WTC11 (cell line): ENCODE measurements around the gene IDUA. TPM values are rescaled to one million over a fixed set of nuclear protein-coding genes. Genes with fewer than 3 reads are reported as not detected.

ENCODE experiments used
- ATAC-seq: fragments of 200-7000 bp; cut with Tn5 transposase; 2 replicates; pipeline ENCODE4 v1.10.0; 2021; ENCODE audit warnings: mild to moderate bottlenecking, moderate library complexity
- CTCF ChIA-PET: fragments of 300-600 bp; sonication (Branson Sonifier 250); formaldehyde crosslinking; loops from one replicate; lab custom pipeline; 2021; ENCODE audit warnings: antibody characterized with exemption; lab: Charles Lee
- POLR2A ChIA-PET: fragments of 350-600 bp; sonication (Branson Sonifier 250); formaldehyde crosslinking; loops from one replicate; lab custom pipeline; 2021; ENCODE audit warnings: antibody characterized with exemption; lab: Charles Lee
- DNase-seq: peaks from one replicate; pipeline ENCODE4 v3.0.0; 2021; ENCODE audit warnings: low spot score
- H3K27ac Mint-ChIP-seq: 2 replicates; pipeline ENCODE4 v1.8.0; 2021; ENCODE audit warnings: mixed read lengths
- H3K27me3 Mint-ChIP-seq: 2 replicates; pipeline ENCODE4 v1.8.0; 2021; ENCODE audit warnings: low read depth, mild to moderate bottlenecking, moderate library complexity, mixed read lengths
- H3K36me3 Mint-ChIP-seq: 2 replicates; pipeline ENCODE4 v1.8.0; 2021; ENCODE audit warnings: mixed read lengths
- H3K4me1 Mint-ChIP-seq: 2 replicates; pipeline ENCODE4 v1.8.0; 2022; ENCODE audit warnings: mixed read lengths
- H3K4me3 Mint-ChIP-seq: 2 replicates; pipeline ENCODE4 v1.8.0; 2021; ENCODE audit warnings: mild to moderate bottlenecking, moderate library complexity, mixed read lengths
- H3K9me3 Mint-ChIP-seq: 2 replicates; pipeline ENCODE4 v1.8.0; 2021; ENCODE audit warnings: mixed read lengths
- CBFB ChIP-seq: sonication (generic); formaldehyde crosslinking; IDR thresholded peaks from 2 replicates; pipeline ENCODE4 v1.8.1; 2022; ENCODE audit warnings: mild to moderate bottlenecking, low read depth, missing genetic modification reagents
- CREB1 ChIP-seq: sonication (generic); formaldehyde crosslinking; IDR thresholded peaks from 2 replicates; pipeline ENCODE4 v1.8.0; 2023; ENCODE audit warnings: mild to moderate bottlenecking, missing genetic modification reagents
- EMX1 ChIP-seq: fragments of 250-450 bp; sonication (Bioruptor Pico); IDR thresholded peaks from 2 replicates; pipeline ENCODE4 v1.8.0; 2021; ENCODE audit warnings: mild to moderate bottlenecking
- ETV6 ChIP-seq: sonication (generic); formaldehyde crosslinking; IDR thresholded peaks from 2 replicates; pipeline ENCODE4 v1.8.1; 2022; ENCODE audit warnings: mild to moderate bottlenecking, missing genetic modification reagents
- FOXJ3 ChIP-seq: sonication (generic); formaldehyde crosslinking; IDR thresholded peaks from 2 replicates; pipeline ENCODE4 v1.9.0; 2021; ENCODE audit warnings: missing genetic modification reagents, mild to moderate bottlenecking, borderline replicate concordance
- FOXP1 ChIP-seq: sonication (generic); formaldehyde crosslinking; IDR thresholded peaks from 2 replicates; pipeline ENCODE4 v1.8.0; 2022; ENCODE audit warnings: missing genetic modification reagents, mild to moderate bottlenecking, moderate library complexity, borderline replicate concordance
- GABPB1 ChIP-seq: sonication (generic); formaldehyde crosslinking; IDR thresholded peaks from 2 replicates; pipeline ENCODE4 v1.8.1; 2023; ENCODE audit warnings: mild to moderate bottlenecking, missing genetic modification reagents
- GTF2I ChIP-seq: fragments of 250-450 bp; sonication (Bioruptor Pico); conservative IDR thresholded peaks from 2 replicates; pipeline ENCODE4 v1.4.0; 2021; ENCODE audit warnings: mild to moderate bottlenecking
- HMGA2 ChIP-seq: fragments of 250-450 bp; sonication (Bioruptor Pico); IDR thresholded peaks from 2 replicates; pipeline ENCODE4 v1.4.0; 2021; ENCODE audit warnings: mild to moderate bottlenecking, moderate library complexity
- JAZF1 ChIP-seq: fragments of 250-450 bp; sonication (Bioruptor Pico); IDR thresholded peaks from 2 replicates; pipeline ENCODE4 v1.9.0; 2021; ENCODE audit warnings: moderate library complexity, mild to moderate bottlenecking, inconsistent platforms
- NFATC4 ChIP-seq: fragments of 250-450 bp; sonication (Bioruptor Pico); IDR thresholded peaks from 2 replicates; pipeline ENCODE4 v1.9.0; 2021; ENCODE audit warnings: mild to moderate bottlenecking
- NR2C2 ChIP-seq: sonication (generic); formaldehyde crosslinking; IDR thresholded peaks from 2 replicates; pipeline ENCODE4 v1.8.0; 2022; ENCODE audit warnings: mild to moderate bottlenecking, missing genetic modification reagents
- OVOL2 ChIP-seq: fragments of 250-450 bp; sonication (Bioruptor Pico); IDR thresholded peaks from 2 replicates; pipeline ENCODE4 v1.9.0; 2021; ENCODE audit warnings: mild to moderate bottlenecking, borderline replicate concordance
- RORB ChIP-seq: fragments of 250-450 bp; sonication (Bioruptor Pico); IDR thresholded peaks from 2 replicates; pipeline ENCODE4 v1.9.0; 2021; ENCODE audit warnings: mild to moderate bottlenecking
- SMAD3 ChIP-seq: sonication (generic); formaldehyde crosslinking; IDR thresholded peaks from 2 replicates; pipeline ENCODE4 v1.8.0; 2022; ENCODE audit warnings: missing genetic modification reagents, mild to moderate bottlenecking, borderline replicate concordance
- ZNF138 ChIP-seq: sonication (generic); formaldehyde crosslinking; conservative IDR thresholded peaks from 2 replicates; pipeline ENCODE4 v1.8.1; 2022; ENCODE audit warnings: mild to moderate bottlenecking, moderate library complexity, missing genetic modification reagents
- ZNF263 ChIP-seq: sonication (generic); formaldehyde crosslinking; IDR thresholded peaks from 2 replicates; pipeline ENCODE4 v1.8.1; 2022; ENCODE audit warnings: low read depth, mild to moderate bottlenecking, moderate library complexity, missing genetic modification reagents
- ZNF416 ChIP-seq: fragments of 250-450 bp; sonication (Bioruptor Pico); IDR thresholded peaks from 2 replicates; pipeline ENCODE4 v1.9.0; 2021; ENCODE audit warnings: mild to moderate bottlenecking, inconsistent platforms
- total RNA-seq: library from RNA; stranded (reverse); gene quantifications from 3 replicates; pipeline ENCODE4 v1.2.3, GENCODE V29; 2021
- TF ChIP-seq, protein P1 (sequence below): sonication (generic); formaldehyde crosslinking; IDR thresholded peaks from 2 replicates; pipeline ENCODE4 v1.8.1; 2022; ENCODE audit warnings: low read depth, missing genetic modification reagents, borderline replicate concordance
- TF ChIP-seq, protein P2 (sequence below): sonication (generic); formaldehyde crosslinking; IDR thresholded peaks from 2 replicates; pipeline ENCODE4 v1.8.1; 2023; ENCODE audit warnings: mild to moderate bottlenecking, missing genetic modification reagents, moderate library complexity
- TF ChIP-seq, protein P3 (sequence below): sonication (generic); formaldehyde crosslinking; IDR thresholded peaks from 2 replicates; pipeline ENCODE4 v1.8.0; 2022; ENCODE audit warnings: missing genetic modification reagents
- TF ChIP-seq, protein P4 (sequence below): fragments of 250-450 bp; sonication (Bioruptor Pico); IDR thresholded peaks from 2 replicates; pipeline ENCODE4 v1.9.0; 2021; ENCODE audit warnings: moderate library complexity, mild to moderate bottlenecking, inconsistent platforms, borderline replicate concordance
- TF ChIP-seq, protein P5 (sequence below): fragments of 250-450 bp; sonication (Bioruptor Pico); IDR thresholded peaks from 2 replicates; pipeline ENCODE4 v1.8.0; 2021; ENCODE audit warnings: mild to moderate bottlenecking
- TF ChIP-seq, protein P6 (sequence below): fragments of 250-450 bp; sonication (Bioruptor Pico); IDR thresholded peaks from 2 replicates; pipeline ENCODE4 v2.1.2; 2022; ENCODE audit warnings: mild to moderate bottlenecking, moderate library complexity
- TF ChIP-seq, protein P7 (sequence below): sonication (generic); formaldehyde crosslinking; IDR thresholded peaks from 2 replicates; pipeline ENCODE4 v1.8.0; 2023; ENCODE audit warnings: mild to moderate bottlenecking, missing genetic modification reagents

Gene IDUA
- total RNA-seq, 1 experiment from 2014 or later: 8.7 TPM

DNA sequence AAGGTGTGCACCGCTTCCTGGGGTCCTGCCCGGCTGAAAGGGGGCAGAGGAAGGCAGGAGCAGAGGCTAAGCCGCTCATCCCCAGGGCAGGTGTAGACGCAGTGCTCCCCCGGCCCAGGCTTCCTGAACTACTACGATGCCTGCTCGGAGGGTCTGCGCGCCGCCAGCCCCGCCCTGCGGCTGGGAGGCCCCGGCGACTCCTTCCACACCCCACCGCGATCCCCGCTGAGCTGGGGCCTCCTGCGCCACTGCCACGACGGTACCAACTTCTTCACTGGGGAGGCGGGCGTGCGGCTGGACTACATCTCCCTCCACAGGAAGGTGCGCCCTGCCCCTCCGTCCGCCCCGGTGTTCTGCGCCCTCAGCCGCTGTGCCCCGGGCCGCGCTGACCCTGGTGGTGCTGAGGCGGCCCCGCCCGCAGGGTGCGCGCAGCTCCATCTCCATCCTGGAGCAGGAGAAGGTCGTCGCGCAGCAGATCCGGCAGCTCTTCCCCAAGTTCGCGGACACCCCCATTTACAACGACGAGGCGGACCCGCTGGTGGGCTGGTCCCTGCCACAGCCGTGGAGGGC is 14.8 kb downstream of the IDUA start (continued):
- TF ChIP-seq, protein P1, sequence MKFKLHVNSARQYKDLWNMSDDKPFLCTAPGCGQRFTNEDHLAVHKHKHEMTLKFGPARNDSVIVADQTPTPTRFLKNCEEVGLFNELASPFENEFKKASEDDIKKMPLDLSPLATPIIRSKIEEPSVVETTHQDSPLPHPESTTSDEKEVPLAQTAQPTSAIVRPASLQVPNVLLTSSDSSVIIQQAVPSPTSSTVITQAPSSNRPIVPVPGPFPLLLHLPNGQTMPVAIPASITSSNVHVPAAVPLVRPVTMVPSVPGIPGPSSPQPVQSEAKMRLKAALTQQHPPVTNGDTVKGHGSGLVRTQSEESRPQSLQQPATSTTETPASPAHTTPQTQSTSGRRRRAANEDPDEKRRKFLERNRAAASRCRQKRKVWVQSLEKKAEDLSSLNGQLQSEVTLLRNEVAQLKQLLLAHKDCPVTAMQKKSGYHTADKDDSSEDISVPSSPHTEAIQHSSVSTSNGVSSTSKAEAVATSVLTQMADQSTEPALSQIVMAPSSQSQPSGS (CRISPR knock-in tag): no peak
- TF ChIP-seq SMAD3 (no peak), CREB1 (CRISPR knock-in tag) (no peak), GABPB1 (no peak), NR2C2 (CRISPR knock-in tag) (no peak)
- TF ChIP-seq, protein P2, sequence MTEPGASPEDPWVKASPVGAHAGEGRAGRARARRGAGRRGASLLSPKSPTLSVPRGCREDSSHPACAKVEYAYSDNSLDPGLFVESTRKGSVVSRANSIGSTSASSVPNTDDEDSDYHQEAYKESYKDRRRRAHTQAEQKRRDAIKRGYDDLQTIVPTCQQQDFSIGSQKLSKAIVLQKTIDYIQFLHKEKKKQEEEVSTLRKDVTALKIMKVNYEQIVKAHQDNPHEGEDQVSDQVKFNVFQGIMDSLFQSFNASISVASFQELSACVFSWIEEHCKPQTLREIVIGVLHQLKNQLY (CRISPR knock-in tag): no peak
- TF ChIP-seq, all 79 proteins: peak for 0

DNA sequence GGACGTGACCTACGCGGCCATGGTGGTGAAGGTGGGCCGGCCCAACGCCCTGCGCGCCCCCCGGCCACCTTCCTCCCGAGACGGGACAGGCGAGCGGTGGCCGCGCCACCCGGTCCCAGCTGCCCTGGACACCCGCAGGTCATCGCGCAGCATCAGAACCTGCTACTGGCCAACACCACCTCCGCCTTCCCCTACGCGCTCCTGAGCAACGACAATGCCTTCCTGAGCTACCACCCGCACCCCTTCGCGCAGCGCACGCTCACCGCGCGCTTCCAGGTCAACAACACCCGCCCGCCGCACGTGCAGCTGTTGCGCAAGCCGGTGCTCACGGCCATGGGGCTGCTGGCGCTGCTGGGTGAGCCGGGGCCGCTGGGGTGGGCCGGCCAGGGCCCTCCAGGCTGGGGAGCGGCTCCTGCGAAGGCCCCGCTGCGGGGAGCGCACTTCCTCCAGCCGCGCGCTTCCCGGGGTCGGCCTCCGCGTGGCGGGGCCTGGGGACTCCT is 15.3 kb downstream of the IDUA start:
- peak; percentile 22 for ATAC-seq
- CTCF ChIA-PET: interaction anchor here (0.9 to 1.4 kb wide), 3 partner anchors 15 to 318 kb away, joined by 3 to 5 read pairs (median 3); partner anchors contain the start of gene IDUA
- Mint-ChIP-seq H3K36me3 (no peaks in the 10 kb centered on the region), H3K27me3 (peaks cover 80% of the 10 kb centered on the region), H3K9me3 (peaks cover 5% of the 10 kb centered on the region; the same call in 1 of the 2 replicates), H3K4me3 (peak overlapping the region; percentile 57), H3K4me1 (no peaks in the 10 kb centered on the region), H3K27ac (no peak overlapping the region)
- POLR2A ChIA-PET: interaction anchor here (1.2 kb wide), 1 partner anchor 14 kb away, joined by 4 read pairs; no protein-coding TSS in a partner anchor
- peak; percentile 62 for DNase-seq
- TF ChIP-seq, protein P3, sequence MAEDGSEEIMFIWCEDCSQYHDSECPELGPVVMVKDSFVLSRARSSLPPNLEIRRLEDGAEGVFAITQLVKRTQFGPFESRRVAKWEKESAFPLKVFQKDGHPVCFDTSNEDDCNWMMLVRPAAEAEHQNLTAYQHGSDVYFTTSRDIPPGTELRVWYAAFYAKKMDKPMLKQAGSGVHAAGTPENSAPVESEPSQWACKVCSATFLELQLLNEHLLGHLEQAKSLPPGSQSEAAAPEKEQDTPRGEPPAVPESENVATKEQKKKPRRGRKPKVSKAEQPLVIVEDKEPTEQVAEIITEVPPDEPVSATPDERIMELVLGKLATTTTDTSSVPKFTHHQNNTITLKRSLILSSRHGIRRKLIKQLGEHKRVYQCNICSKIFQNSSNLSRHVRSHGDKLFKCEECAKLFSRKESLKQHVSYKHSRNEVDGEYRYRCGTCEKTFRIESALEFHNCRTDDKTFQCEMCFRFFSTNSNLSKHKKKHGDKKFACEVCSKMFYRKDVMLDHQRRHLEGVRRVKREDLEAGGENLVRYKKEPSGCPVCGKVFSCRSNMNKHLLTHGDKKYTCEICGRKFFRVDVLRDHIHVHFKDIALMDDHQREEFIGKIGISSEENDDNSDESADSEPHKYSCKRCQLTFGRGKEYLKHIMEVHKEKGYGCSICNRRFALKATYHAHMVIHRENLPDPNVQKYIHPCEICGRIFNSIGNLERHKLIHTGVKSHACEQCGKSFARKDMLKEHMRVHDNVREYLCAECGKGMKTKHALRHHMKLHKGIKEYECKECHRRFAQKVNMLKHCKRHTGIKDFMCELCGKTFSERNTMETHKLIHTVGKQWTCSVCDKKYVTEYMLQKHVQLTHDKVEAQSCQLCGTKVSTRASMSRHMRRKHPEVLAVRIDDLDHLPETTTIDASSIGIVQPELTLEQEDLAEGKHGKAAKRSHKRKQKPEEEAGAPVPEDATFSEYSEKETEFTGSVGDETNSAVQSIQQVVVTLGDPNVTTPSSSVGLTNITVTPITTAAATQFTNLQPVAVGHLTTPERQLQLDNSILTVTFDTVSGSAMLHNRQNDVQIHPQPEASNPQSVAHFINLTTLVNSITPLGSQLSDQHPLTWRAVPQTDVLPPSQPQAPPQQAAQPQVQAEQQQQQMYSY (CRISPR knock-in tag): peak; percentile 43; the same call in 1 of the 2 replicates
- TF ChIP-seq, protein P4, sequence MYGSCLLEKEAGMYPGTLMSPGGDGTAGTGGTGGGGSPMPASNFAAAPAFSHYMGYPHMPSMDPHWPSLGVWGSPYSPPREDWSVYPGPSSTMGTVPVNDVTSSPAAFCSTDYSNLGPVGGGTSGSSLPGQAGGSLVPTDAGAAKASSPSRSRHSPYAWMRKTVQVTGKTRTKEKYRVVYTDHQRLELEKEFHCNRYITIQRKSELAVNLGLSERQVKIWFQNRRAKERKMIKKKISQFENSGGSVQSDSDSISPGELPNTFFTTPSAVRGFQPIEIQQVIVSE (CRISPR knock-in tag): no peak
- TF ChIP-seq EMX1 (CRISPR knock-in tag) (no peak), SMAD3 (0 out of 2 replicates have a peak, but pooled peaks have one; percentile 52), NFATC4 (CRISPR knock-in tag) (no peak), ETV6 (CRISPR knock-in tag) (peak; percentile 90), FOXP1 (CRISPR knock-in tag) (peak; percentile 78; the same call in 1 of the 2 replicates), HMGA2 (no peak), ZNF416 (CRISPR knock-in tag) (no peak), RORB (no peak), ZNF138 (CRISPR knock-in tag) (no peak), ZNF263 (CRISPR knock-in tag) (no peak), GTF2I (CRISPR knock-in tag) (no peak), OVOL2 (no peak), JAZF1 (CRISPR knock-in tag) (no peak), FOXJ3 (CRISPR knock-in tag) (no peak), CBFB (CRISPR knock-in tag) (no peak)
- TF ChIP-seq, protein P5, sequence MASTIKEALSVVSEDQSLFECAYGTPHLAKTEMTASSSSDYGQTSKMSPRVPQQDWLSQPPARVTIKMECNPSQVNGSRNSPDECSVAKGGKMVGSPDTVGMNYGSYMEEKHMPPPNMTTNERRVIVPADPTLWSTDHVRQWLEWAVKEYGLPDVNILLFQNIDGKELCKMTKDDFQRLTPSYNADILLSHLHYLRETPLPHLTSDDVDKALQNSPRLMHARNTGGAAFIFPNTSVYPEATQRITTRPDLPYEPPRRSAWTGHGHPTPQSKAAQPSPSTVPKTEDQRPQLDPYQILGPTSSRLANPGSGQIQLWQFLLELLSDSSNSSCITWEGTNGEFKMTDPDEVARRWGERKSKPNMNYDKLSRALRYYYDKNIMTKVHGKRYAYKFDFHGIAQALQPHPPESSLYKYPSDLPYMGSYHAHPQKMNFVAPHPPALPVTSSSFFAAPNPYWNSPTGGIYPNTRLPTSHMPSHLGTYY (CRISPR knock-in tag): no peak
- TF ChIP-seq, protein P6, sequence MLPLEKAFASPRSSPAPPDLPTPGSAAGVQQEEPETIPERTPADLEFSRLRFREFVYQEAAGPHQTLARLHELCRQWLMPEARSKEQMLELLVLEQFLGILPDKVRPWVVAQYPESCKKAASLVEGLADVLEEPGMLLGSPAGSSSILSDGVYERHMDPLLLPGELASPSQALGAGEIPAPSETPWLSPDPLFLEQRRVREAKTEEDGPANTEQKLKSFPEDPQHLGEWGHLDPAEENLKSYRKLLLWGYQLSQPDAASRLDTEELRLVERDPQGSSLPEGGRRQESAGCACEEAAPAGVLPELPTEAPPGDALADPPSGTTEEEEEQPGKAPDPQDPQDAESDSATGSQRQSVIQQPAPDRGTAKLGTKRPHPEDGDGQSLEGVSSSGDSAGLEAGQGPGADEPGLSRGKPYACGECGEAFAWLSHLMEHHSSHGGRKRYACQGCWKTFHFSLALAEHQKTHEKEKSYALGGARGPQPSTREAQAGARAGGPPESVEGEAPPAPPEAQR: no peak
- TF ChIP-seq, protein P7, sequence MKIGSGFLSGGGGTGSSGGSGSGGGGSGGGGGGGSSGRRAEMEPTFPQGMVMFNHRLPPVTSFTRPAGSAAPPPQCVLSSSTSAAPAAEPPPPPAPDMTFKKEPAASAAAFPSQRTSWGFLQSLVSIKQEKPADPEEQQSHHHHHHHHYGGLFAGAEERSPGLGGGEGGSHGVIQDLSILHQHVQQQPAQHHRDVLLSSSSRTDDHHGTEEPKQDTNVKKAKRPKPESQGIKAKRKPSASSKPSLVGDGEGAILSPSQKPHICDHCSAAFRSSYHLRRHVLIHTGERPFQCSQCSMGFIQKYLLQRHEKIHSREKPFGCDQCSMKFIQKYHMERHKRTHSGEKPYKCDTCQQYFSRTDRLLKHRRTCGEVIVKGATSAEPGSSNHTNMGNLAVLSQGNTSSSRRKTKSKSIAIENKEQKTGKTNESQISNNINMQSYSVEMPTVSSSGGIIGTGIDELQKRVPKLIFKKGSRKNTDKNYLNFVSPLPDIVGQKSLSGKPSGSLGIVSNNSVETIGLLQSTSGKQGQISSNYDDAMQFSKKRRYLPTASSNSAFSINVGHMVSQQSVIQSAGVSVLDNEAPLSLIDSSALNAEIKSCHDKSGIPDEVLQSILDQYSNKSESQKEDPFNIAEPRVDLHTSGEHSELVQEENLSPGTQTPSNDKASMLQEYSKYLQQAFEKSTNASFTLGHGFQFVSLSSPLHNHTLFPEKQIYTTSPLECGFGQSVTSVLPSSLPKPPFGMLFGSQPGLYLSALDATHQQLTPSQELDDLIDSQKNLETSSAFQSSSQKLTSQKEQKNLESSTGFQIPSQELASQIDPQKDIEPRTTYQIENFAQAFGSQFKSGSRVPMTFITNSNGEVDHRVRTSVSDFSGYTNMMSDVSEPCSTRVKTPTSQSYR: peak; percentile 72; the same call in 1 of the 2 replicates
